Liver (tissue), 9 donors: Measurements from ENCODE around the gene PUSL1. TPM values are rescaled to one million over a fixed set of nuclear protein-coding genes. Genes with fewer than 3 reads are reported as not detected.

Experiments
- DNase-seq: peaks from one replicate; pipeline ENCODE4 v3.0.0-alpha.2; 2017; ENCODE audit warnings: low spot score
- H3K27ac ChIP-seq, 2 donors: one replicate each; pipeline ENCODE4 v1.7.0; 2013; ENCODE audit warnings: inconsistent platforms in 2 of 2, low read length in 2 of 2, control low read depth in 1 of 2, low read depth in 1 of 2, mild to moderate bottlenecking in 1 of 2
- H3K27me3 ChIP-seq, 4 donors: one replicate each; pipeline versions ENCODE4 v1.6.1 to v1.7.0; 2013; ENCODE audit warnings: low read length in 3 of 4, inconsistent platforms in 1 of 4, mild to moderate bottlenecking in 1 of 4, moderate library complexity in 1 of 4; ENCODE audit not compliant: control insufficient read depth in 4 of 4, insufficient read depth in 4 of 4
- H3K36me3 ChIP-seq, 4 donors: one replicate each; pipeline versions ENCODE4 v1.6.1 to v1.7.0; 2013; ENCODE audit warnings: low read length in 3 of 4, mild to moderate bottlenecking in 3 of 4, low read depth in 1 of 4, moderate library complexity in 1 of 4; ENCODE audit not compliant: control insufficient read depth in 4 of 4, insufficient read depth in 3 of 4
- H3K4me1 ChIP-seq, 4 donors: one replicate each; pipeline versions ENCODE4 v1.6.1 to v1.7.0; 2013; ENCODE audit warnings: low read length in 3 of 4, mild to moderate bottlenecking in 3 of 4, moderate library complexity in 1 of 4; ENCODE audit not compliant: control insufficient read depth in 4 of 4, insufficient read depth in 4 of 4
- H3K4me3 ChIP-seq, 3 donors: one replicate each; pipeline versions ENCODE4 v1.6.1 to v1.7.0; 2013; ENCODE audit warnings: low read length in 3 of 3, control low read depth in 1 of 3, low read depth in 1 of 3, mild to moderate bottlenecking in 1 of 3
- H3K9ac ChIP-seq, 2 donors: one replicate each; pipeline ENCODE4 v1.7.0; 2013; ENCODE audit warnings: low read length in 2 of 2, mild to moderate bottlenecking in 2 of 2, moderate library complexity in 2 of 2, control low read depth in 1 of 2, low read depth in 1 of 2
- H3K9me3 ChIP-seq, 4 donors: one replicate each; pipeline versions ENCODE4 v1.6.1 to v1.7.0; 2013; ENCODE audit warnings: low read length in 3 of 4; ENCODE audit not compliant: control insufficient read depth in 4 of 4
- ATF3 ChIP-seq: IDR thresholded peaks from 2 replicates; pipeline ENCODE4 v1.6.1; 2016; ENCODE audit warnings: antibody characterized with exemption
- CTCF ChIP-seq: fragments of 150-350 bp; IDR thresholded peaks from 2 replicates; pipeline ENCODE4 v1.5.1; 2017; ENCODE audit warnings: improper control_type of control experiment, low read depth, low read length; ENCODE audit not compliant: missing input control
- EGR1 ChIP-seq, 2 donors: IDR thresholded peaks; 2 replicates each; pipeline ENCODE4 v1.6.1; 2016 to 2018; ENCODE audit warnings: antibody characterized with exemption in 2 of 2, low read depth in 2 of 2
- FOXA1 ChIP-seq: IDR thresholded peaks from 2 replicates; pipeline ENCODE4 v1.6.1; 2016; ENCODE audit warnings: antibody characterized with exemption
- FOXA2 ChIP-seq: IDR thresholded peaks from 2 replicates; pipeline ENCODE4 v1.6.1; 2016; ENCODE audit warnings: antibody characterized with exemption
- GABPA ChIP-seq, 2 donors: IDR thresholded peaks in 1 of 2; conservative IDR thresholded peaks in 1 of 2; 2 replicates each; pipeline ENCODE4 v1.6.1; 2016; ENCODE audit warnings: antibody characterized with exemption in 2 of 2, mild to moderate bottlenecking in 1 of 2, moderate library complexity in 1 of 2
- HNF4A ChIP-seq, 2 donors: conservative IDR thresholded peaks; 2 replicates each; pipeline ENCODE4 v1.6.1; 2016; ENCODE audit warnings: antibody characterized with exemption in 2 of 2, mild to moderate bottlenecking in 2 of 2
- HNF4G ChIP-seq: IDR thresholded peaks from 2 replicates; pipeline ENCODE4 v1.6.1; 2016; ENCODE audit warnings: antibody characterized with exemption
- JUND ChIP-seq, 2 donors: IDR thresholded peaks; 2 replicates each; pipeline ENCODE4 v1.6.1; 2016; ENCODE audit warnings: antibody characterized with exemption in 2 of 2
- MAX ChIP-seq: IDR thresholded peaks from 2 replicates; pipeline ENCODE4 v1.6.1; 2016; ENCODE audit warnings: antibody characterized with exemption
- NR2F2 ChIP-seq: IDR thresholded peaks from 2 replicates; pipeline ENCODE4 v1.6.1; 2016; ENCODE audit warnings: antibody characterized with exemption
- RAD21 ChIP-seq, 2 donors: IDR thresholded peaks; 2 replicates each; pipeline ENCODE4 v1.6.1; 2016; ENCODE audit warnings: antibody characterized with exemption in 2 of 2, mild to moderate bottlenecking in 2 of 2
- REST ChIP-seq: IDR thresholded peaks from 2 replicates; pipeline ENCODE4 v1.6.1; 2016; ENCODE audit warnings: antibody characterized with exemption, mild to moderate bottlenecking
- RXRA ChIP-seq, 2 donors: IDR thresholded peaks; 2 replicates each; pipeline ENCODE4 v1.6.1; 2017 to 2018; ENCODE audit warnings: antibody characterized with exemption in 2 of 2, mild to moderate bottlenecking in 1 of 2
- SP1 ChIP-seq: IDR thresholded peaks from 2 replicates; pipeline ENCODE4 v1.6.1; 2018; ENCODE audit warnings: antibody characterized with exemption, mild to moderate bottlenecking
- TAF1 ChIP-seq: conservative IDR thresholded peaks from 2 replicates; pipeline ENCODE4 v1.6.1; 2016; ENCODE audit warnings: antibody characterized with exemption, mild to moderate bottlenecking
- YY1 ChIP-seq: IDR thresholded peaks from 2 replicates; pipeline ENCODE4 v1.6.1; 2016; ENCODE audit warnings: antibody characterized with exemption, mild to moderate bottlenecking
- ZBTB33 ChIP-seq: IDR thresholded peaks from 2 replicates; pipeline ENCODE4 v1.6.1; 2016; ENCODE audit warnings: antibody characterized with exemption
- WGBS: extraction: QIAGEN DNeasy Blood & Tissue Kit; methylation state at CpG from one replicate; pipeline ENCODE4 v1.1.7; 2013; 5-methylcytosine and 5-hydroxymethylcytosine counted together
- polyA plus RNA-seq, 2 donors: library from polyadenylated mRNA; stranded (reverse) in 1 of 2; unstranded in 1 of 2; fragments of 200-250 nt in 1 of 2; fragments of >200 nt in 1 of 2; fragmentation: Nextera tagmentation in 1 of 2; extraction: Ambion mirVana in 1 of 2; gene quantifications; one replicate each; pipeline versions ENCODE4 v1.2.1 to v1.2.3, GENCODE V29; 2013 to 2015
- total RNA-seq, 2 donors: library from RNA; depleted of rRNA; stranded (reverse); fragments of >200 nt; gene quantifications; one replicate each; pipeline ENCODE4 v1.2.3, GENCODE V29; 2014
- donor health status: healthy.
- donor health status: healthy.
- donor health status: healthy.
- donor health status: healthy.
- donor health status: healthy.

Gene PUSL1
- total and polyA plus RNA-seq, 4 donors: 9.3 to 14.9 (median 10.3) TPM

- Histone ChIP-seq H3K4me3 (no peak overlapping the region), H3K9me3 (no peaks in the 10 kb centered on the region), H3K4me1 (peaks cover 25 to 37% (median 35%) of the 10 kb centered on the region in 4 donors), H3K9ac (no peak overlapping the region), H3K27me3 (no peaks in the 10 kb centered on the region), H3K27ac (no peak overlapping the region), H3K36me3 (peaks cover 0 to 31% (median 13%) of the 10 kb centered on the region in 4 donors)
- DNase-seq: no peak
- TF ChIP-seq TAF1: no peak
- TF ChIP-seq CTCF: no peak
- TF ChIP-seq FOXA1: no peak
- TF ChIP-seq HNF4A (conservative IDR thresholded peaks at IDR 0.05): no peak
- no peak for TF ChIP-seq MAX
- no peak for TF ChIP-seq FOXA2
- no peak for TF ChIP-seq RXRA (IDR thresholded peaks at IDR 0.05)
- TF ChIP-seq REST: no peak
- TF ChIP-seq YY1: no peak
- no peak for TF ChIP-seq RAD21 (IDR thresholded peaks at IDR 0.05)
- no peak for TF ChIP-seq SP1
- no peak for TF ChIP-seq ATF3
- no peak for TF ChIP-seq GABPA (IDR thresholded peaks at IDR 0.05 in 1 of 2, conservative IDR thresholded peaks at IDR 0.05 in 1 of 2)
- no peak for TF ChIP-seq ZBTB33
- no peak for TF ChIP-seq HNF4G
- no peak for TF ChIP-seq JUND (IDR thresholded peaks at IDR 0.05)
- WGBS: 95% methylated on average over 17 of the region's 17 CpGs
Observed at GRCh38 chr1:1341549-1342021, 33.2 kb downstream of the PUSL1 start.

- Histone ChIP-seq H3K36me3 (peaks cover 0 to 31% (median 11%) of the 10 kb centered on the region in 4 donors), H3K9me3 (no peaks in the 10 kb centered on the region)
- TF ChIP-seq GABPA (IDR thresholded peaks at IDR 0.05 in 1 of 2, conservative IDR thresholded peaks at IDR 0.05 in 1 of 2) (no peak), NR2F2 (no peak), REST (no peak), FOXA1 (no peak), SP1 (no peak), ATF3 (no peak), YY1 (no peak), HNF4A (conservative IDR thresholded peaks at IDR 0.05) (no peak), FOXA2 (no peak), EGR1 (IDR thresholded peaks at IDR 0.05; ENCODE audit: low read depth in 2 of 2) (no peak), RAD21 (IDR thresholded peaks at IDR 0.05) (no peak), RXRA (IDR thresholded peaks at IDR 0.05) (no peak), JUND (IDR thresholded peaks at IDR 0.05) (no peak)
Observed at GRCh38 chr1:1342061-1342562, 33.7 kb downstream of the PUSL1 start.

More at GRCh38 chr1:1342061-1342562, 33.7 kb downstream of the PUSL1 start:
- no peak overlapping the region for H3K27ac ChIP-seq
- no peak overlapping the region for H3K9ac ChIP-seq
- 97% methylated on average over 28 of the region's 28 CpGs for WGBS
- H3K4me1 ChIP-seq: peaks cover 28 to 42% (median 40%) of the 10 kb centered on the region in 4 donors
- H3K27me3 ChIP-seq: no peaks in the 10 kb centered on the region
- no peak overlapping the region for H3K4me3 ChIP-seq
- DNase-seq: no peak
